ENCODE measurements around the gene MRPL27.

MRPL27 gene

DNA sequence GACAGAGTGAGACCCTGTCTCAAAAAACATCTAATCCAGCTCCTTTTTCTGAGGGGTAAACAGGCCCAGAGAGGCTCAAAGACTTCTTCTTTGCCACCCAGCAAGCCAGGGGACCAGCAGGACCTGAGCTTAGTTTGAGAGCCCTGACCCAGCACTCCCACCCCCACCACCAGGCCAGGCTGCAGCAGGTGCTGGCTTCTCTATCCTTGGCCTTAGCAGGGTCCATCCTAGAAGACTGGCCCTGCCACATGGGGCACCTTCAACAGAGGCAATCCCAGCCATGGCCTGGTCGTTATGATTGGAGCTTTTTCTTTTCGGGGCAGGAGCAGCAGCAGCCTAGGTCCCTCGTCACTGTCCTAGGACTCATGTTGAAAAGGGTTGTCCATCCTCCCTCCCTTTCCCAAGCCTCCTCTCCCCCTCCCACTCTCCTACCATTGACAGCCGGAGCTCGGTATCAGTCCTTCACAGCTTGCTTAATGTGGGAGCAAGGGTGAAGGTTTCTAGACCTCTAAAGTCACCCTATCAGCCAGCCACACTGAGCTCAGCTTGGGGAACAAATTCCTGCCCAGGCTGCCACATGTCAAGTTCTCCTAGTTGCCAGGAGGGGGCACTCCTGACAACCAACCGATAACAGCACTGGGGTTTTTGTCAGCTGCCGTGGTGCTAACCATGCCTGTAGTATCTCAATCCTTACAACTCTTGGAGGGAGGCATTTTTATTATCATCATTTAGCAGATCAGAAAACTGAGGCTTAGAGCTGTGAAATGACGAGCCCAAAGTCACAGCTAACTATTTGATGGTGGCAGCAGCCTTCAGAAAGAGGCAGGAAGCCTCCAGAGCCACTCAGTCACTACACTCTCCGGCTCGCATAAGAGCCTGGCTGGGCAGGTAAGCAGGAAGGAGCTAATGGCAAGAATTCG lies 11.2 kb downstream of the MRPL27 start:
- peak in 1 of 2 donors; percentile 19 for DNase-seq (ENCODE audit: extremely low read depth in 1 of 2, low read depth in 1 of 2)

DNA sequence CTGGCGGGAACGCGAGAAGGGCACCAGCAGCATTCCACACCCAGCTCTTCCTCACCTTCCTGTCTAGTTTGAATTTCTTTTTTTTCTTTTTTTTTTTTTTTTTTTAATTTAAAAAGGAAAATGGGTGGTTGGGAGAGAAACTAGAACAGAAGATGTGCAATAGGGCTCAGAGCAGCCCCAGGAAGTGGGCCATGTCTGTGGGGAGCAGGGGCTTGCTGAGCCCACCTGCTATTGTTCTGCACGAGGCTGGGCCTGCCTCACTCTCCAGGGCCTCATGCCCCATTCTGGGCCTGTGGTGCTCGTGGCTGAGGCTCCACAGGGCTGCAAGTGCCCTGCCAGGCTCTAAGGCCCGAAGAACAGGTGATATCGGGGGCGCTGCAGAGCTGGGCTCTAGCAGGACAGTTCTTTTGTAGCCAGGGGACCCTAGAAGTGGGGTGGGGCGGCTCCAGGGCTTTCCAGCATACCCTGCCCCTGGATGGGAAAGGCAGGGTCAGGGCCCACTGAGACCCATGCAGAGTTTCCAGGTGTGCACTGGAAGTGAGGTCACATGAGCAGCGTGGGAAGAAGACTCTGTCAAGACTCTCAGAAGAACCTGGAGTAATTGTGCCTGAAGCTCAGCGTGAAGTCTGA lies 12.4 kb downstream of the MRPL27 start:
- no peak for DNase-seq (ENCODE audit: extremely low read depth in 1 of 2, low read depth in 1 of 2)

DNA sequence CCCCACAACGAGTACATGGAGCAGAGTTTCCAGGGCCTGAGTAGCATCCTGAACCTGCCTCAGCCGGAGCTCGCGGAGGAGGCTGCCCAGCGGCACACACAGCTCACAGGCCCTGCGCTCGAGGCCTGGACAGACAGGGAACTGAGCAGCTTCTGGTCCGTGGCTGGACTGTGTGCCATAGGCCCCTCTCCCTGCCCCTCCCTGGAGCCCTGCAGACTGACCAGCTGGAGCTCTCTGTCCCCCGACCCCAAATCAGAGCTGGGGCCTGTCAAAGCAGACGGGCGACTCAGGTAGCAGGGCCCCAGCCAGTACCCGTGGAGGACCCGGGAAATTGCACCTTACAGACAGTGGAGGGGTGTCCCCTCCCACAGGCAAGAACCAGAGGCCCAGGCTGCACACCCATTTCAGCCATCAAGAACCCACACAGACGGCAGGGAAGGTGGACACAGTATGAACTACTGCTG lies 13.0 kb downstream of the MRPL27 start:
- no peak for DNase-seq (ENCODE audit: extremely low read depth in 1 of 2, low read depth in 1 of 2)

DNA sequence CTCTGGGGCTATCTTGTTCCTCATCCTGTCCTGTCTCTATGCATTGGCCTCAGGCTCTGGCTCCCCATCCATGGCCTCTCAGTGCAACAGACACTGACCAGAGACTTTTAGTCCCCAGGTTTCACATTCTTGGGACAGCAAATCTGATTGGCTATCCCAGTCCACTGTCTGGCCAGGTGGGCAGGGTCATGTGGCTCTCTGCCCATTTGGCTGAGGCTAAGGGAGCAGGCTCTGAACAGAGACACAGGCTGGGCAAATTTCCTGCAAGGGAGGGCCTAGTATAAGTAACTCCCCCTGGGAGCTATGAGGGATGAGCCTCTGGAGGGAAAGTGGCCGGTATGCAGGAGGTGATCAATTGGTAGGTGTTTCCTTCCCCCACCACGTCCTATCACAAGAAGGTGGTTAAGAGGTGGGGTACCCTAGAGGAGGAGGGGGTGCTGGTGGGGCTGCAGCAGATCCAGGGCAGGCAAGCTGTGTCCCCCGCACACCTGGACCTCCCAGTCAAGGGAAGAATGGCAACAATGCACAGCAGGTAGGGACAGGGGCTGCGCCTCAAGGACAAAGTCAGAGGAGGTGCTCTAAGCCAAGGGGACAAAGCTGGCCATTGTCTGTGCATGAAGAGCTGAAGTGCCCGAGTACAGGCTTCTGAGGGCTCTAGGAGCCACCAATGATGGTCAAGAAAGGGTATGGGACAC lies 13.8 kb downstream of the MRPL27 start:
- no peak for DNase-seq (ENCODE audit: extremely low read depth in 1 of 2, low read depth in 1 of 2)

DNA sequence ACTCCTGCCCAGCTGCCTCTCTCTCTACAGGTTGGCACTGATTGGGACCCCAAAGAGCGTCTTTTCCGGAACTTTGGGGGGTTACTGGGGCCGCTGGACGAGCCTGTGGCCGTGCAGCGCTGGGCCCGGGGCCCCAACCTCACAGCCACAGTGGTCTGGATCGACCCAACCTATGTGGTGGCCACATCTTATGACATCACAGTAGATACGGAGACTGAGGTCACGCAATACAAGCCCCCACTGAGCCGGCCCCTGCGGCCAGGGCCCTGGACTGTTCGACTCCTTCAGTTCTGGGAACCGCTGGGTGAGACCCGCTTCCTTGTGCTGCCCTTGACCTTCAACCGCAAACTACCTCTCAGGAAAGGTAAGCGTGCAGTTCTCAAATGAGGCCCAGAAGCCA lies 14.8 kb downstream of the MRPL27 start:
- DNase-seq (ENCODE audit: extremely low read depth in 1 of 2, low read depth in 1 of 2) = no peak

DNA sequence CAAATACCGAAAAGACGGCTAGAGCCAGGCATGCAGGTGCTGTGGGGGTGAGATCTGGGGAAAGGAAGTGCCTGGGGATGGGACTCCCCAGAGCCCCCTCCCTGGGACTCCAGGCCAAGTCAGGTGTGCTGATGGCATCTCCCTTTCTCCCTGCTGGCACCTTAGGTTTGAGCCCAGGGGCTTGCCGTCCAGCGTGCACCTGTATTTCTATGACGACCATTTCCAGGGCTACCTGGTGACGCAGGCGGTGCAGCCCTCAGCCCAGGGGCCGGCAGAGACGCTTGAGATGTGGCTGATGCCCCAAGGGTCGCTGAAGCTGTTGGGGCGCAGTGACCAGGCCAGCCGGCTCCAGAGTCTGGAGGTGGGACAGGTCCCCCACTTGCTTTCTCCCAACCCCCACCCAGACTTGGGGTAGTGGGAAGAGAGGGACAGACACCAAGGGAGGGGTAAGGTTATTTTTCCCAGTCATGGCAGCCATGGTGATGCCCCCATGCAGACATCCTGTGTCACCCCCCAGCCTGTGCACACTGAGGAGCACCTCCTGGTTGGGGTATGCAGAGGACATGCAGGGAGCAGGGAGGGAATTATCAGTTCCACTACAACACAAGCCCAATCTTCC lies 16.0 kb downstream of the MRPL27 start:
- no peak for DNase-seq (ENCODE audit: extremely low read depth in 1 of 2, low read depth in 1 of 2)

DNA sequence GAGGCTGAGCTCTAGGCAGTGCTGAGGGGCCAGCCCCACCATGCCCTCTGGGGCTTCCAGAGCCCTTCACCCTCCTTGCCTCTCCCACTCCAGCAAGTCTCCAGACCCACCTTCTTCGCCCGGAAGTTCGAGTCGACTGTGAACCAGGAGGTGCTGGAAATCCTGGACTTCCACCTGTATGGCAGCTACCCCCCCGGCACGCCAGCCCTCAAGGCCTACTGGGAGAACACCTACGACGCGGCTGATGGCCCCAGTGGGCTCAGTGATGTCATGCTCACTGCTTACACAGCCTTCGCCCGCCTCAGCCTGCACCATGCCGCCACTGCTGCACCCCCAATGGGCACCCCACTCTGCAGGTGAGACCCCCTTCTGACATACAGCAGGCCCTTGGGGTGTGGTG lies 16.6 kb downstream of the MRPL27 start:
- no peak for DNase-seq (ENCODE audit: extremely low read depth in 1 of 2, low read depth in 1 of 2)

DNA sequence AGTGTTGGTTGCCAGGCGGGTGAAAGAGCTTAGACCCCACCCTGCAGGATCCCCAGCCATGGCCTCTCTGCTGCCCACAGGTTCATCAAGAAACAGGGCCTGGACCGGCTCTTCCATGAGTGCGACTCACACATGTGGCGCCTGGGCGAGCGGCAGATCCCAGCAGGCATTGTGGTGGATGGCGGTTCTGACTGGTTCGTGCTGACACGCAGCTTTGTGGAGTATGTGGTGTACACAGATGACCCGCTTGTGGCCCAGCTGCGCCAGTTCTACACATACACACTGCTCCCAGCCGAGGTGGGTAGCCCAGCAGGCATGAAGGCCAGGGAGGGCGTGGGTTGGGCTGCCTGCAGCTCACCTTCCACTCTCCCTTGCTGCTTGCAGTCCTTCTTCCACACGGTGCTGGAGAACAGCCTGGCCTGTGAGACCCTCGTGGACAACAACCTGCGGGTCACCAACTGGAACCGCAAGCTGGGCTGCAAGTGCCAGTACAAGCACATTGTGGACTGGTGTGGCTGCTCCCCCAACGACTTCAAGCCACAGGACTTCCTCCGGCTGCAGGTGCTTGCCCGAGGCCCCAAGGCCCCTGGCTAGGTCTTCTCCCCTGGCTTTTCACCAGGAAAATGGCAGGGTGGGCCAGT lies 17.2 kb downstream of the MRPL27 start:
- DNase-seq (ENCODE audit: extremely low read depth in 1 of 2, low read depth in 1 of 2) = no peak

DNA sequence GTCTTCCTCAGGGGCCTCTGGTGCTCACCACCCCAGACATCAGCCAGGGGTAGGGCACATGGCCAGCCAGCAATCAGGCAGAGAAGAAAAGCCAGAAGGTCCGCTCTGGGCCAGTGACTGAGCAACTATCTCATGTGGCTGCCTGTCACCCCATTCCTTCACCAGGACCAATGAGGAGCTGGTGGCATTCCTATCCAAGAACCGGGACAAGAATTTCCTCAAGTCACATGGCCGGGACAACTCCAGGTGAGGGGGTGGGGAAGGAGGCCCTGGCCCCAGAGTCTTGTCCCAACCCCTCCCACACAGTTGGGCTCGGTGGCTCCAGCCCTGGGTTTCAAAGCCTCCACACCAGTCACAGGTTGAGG lies 17.7 kb downstream of the MRPL27 start:
- no peak for DNase-seq (ENCODE audit: extremely low read depth in 1 of 2, low read depth in 1 of 2)

DNA sequence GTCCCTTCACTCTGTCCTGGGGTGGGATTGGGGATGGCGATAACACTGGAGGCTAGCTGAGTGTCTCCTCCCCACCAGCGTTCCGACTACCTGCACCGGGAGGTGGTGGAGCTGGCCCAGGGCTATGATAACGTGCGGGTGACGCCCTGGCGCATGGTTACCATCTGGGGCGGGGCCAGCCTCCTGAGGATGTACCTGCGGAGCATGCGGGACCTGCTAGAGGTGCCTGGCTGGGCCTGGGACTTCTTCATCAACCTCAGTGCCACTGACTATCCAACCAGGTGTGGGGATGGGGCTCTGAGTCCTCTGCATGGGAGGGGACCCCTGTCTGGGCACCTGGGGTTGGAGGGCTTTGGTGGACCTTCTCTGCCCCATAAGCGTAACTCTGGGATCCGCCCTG lies 18.2 kb downstream of the MRPL27 start:
- no peak for DNase-seq (ENCODE audit: extremely low read depth in 1 of 2, low read depth in 1 of 2)

DNA sequence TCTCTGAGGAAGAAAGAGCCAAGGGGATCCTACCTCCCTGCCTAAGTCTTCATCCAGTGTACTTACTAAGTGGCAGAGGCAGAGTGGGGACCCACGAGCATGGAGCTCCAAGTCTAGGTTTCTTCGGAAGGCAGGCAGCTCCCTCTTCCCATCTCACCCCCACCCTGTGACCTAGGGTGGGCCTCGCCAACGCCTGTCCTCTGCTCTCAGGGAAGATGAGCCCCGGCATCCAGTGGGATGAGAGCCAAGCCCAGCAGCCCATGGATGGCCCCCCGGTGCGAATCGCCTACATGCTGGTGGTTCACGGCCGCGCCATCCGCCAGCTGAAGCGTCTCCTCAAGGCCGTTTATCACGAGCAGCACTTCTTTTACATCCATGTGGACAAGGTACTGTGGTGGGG lies 18.8 kb downstream of the MRPL27 start:
- DNase-seq (ENCODE audit: extremely low read depth in 1 of 2, low read depth in 1 of 2) = no peak

DNA sequence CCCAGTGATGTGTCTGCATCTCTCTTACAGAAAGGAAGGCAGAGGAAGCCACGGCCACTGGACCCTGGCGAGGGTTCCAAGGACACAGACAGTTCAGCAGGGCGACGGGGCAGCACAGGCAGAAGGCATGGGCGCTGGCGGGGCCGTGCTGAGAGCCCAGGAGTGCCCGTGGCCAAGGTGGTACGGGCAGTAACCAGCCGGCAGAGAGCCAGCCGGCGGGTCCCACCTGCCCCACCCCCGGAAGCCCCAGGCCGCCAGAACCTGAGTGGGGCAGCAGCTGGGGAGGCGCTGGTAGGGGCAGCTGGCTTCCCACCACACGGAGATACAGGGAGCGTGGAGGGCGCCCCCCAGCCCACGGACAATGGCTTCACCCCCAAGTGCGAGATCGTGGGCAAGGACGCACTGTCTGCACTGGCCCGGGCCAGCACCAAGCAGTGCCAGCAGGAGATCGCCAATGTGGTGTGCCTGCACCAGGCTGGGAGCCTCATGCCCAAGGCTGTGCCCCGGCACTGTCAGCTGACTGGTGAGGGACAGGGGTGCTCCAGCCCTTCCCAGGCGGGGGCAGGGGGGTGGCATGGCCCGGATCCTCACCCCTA lies 19.3 kb downstream of the MRPL27 start:
- DNase-seq (ENCODE audit: extremely low read depth in 1 of 2, low read depth in 1 of 2) = no peak

DNA sequence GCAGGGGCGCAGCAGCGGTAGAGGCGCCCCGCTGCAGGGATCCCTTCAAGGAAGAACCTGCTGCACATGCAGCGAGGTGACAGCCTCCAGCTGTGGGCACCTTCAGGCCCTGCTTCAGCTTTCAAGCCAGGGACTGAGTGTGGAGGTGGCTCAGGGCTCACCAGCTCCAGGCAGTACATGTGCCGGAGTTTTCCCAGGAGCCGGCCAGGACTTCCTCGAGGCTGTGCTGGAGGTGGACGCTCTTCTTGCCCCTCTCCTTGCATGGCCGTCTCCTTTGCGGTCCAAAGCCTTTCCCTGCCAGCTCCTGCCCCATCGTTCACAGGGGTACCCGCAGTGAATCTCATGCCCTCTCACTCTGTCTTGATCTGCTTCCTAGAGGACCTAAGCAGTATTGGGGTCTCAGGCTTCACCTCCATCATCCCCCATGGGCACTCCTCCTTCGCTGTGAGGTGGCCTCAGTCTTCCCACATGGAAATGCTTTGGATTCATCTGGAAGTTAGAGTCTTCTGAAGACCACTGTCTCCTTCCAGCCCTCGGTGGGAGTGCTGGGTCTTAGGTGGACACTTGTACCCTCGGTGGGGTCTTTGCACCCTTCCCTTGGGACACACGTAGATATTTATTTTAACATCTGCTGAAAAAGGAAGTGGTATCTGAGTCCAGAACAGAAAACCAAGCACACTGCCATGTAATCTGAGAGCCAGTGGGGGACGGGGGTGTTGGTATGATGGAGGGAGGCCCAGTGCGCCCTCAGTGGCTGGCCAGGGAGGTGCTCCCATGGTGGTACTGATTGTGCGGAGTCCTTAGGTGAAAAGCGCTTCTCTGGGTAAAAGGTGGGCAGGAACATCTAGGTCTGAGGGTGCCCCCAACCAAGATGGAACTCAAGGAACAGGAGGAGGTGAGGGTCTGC lies 20.0 kb downstream of the MRPL27 start:
- DNase-seq (ENCODE audit: extremely low read depth in 1 of 2, low read depth in 1 of 2) = no peak

DNA sequence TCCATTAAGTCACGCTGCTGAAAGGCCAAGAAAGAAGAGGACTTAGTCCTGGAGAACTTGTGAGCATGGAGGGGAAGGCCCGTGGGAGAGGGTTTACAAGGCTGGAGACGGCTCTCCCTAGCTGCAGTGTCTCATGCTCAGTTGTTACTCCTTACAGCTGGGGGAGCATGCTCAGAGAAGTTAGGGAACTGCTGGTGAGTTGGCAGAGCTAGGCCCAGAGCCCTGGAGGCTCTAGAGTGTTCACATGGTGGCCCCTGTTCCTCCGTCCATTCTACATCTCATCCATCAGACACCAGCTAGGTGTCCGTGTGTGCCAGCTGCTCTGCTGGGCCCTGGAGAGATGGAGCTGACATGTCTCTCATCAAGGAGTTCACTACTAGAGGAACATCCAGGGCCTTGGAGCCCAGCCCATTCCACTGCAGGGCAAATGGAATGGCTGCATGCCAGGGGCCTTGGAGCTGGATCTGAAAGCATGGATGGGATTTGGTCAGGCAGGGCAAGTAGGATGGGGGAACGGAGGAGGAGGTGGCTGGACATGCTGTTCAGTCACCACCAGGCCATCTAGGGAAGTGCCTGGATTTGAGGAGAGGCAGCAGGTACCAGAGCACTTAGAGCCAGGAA lies 20.8 kb downstream of the MRPL27 start:
- DNase-seq (ENCODE audit: extremely low read depth in 1 of 2, low read depth in 1 of 2) = no peak

DNA sequence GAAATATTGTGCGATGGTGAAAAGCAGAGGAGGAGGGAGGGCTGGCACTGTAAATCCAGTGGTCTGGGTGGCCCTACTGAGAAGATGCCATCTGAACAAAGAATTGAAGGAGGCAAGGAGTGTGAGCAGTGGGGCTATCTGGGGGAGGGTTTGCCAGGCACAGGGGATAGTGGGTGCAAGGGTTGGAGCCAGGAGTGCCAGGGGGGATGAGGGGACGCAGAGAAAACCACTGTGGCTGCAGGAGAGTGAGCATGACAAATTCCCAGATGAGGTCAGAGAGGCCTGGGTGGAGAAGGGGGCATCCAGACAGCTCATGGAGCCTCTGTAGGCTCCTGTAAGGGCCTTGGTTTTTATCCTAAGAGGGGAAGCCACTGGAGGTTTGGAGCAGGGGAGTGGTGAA lies 22.3 kb downstream of the MRPL27 start:
- no peak for DNase-seq (ENCODE audit: extremely low read depth in 1 of 2, low read depth in 1 of 2)

DNA sequence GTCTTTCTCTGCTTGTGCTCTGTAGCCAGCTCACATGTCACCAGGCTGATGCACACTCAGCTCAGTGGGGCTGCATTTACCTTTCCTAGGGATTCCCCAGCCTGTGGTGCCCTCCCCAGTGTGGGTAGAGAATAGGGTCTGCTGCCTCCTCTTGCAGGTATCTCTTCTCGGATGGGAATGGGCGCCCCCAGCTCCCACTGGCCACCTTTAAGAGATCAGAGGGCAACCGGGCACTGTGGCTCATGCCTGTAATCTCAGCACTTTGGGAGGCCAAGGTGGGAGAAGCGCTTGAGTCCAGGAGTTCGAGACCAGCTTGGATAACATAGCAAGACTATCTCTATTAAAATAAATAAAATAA lies 23.8 kb downstream of the MRPL27 start:
- DNase-seq (ENCODE audit: extremely low read depth in 1 of 2, low read depth in 1 of 2) = no peak

DNA sequence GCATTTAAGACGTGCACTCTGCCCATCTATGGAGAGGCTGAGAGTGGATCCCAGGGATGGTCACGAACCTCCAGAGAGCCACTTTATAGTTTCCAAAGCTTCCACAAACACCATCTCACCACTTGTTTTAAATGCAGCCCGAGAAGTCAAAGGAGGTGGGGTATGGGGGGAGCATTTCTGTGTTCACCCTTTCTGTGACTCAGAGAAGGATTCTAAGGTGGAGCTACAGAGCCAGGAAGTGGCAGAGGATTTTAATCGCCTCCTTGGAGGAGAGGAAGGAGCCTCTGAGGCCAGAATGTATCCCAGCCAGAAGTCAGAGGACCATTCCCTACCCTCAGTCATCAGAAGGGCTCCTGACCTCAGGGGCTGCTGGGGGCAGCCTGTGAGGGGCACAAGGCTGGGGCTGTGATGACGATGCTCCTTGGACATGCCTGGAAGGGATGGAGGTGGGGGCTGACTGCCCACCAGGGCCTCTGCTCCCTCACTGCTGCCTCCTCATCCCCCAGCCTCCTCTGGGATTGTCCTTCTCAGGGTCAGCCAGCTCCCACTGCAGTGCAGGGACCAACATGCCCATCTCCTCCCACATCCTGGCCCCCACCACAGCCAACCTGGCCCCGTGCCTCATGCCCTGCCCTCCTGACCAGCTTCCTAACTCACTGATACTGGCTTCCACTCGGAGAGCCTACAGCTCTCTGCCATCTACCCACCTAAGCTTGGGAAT lies 24.3 kb downstream of the MRPL27 start:
- no peak for DNase-seq (ENCODE audit: extremely low read depth in 1 of 2, low read depth in 1 of 2)

DNA sequence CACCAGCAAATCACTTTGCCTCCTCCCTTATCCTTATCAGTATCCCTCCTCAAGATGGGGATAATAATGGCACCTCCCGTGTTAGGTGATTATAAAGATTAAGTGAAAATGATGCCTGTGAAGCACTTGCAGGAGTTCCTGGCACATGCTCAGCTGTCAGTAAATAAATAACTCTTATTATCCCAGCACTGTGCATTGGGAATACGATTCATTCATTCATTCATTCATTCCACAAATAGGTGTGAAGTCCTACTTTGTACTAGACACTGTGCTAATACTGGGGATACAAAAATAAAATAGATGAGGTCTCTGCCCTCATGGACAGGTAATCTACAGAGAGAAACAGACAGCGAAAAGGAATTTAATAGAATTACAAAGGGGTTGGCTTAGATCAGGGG lies 25.1 kb downstream of the MRPL27 start:
- no peak for DNase-seq (ENCODE audit: extremely low read depth in 1 of 2, low read depth in 1 of 2)

Data from activated CD8-positive, alpha-beta memory T cell treated with anti-CD3 and anti-CD28 coated beads for 1 hour (primary cell).